SK-N-MC (cell line): ENCODE data around the gene MYL2.

Experiments used
- DNase-seq: peaks from one replicate; pipeline ENCODE4 v3.0.0-alpha.2; 2011; ENCODE audit warnings: low read depth, low spot score
- H3K27ac ChIP-seq: fragments of 200-600 bp; sonication (generic); 2 replicates; pipeline ENCODE4 v1.5.1; 2016; ENCODE audit warnings: mixed run types
- H3K36me3 ChIP-seq: fragments of 200-600 bp; sonication (generic); 2 replicates; pipeline ENCODE4 v1.6.1; 2017; ENCODE audit warnings: antibody characterized with exemption, low read length, mixed read lengths; ENCODE audit not compliant: insufficient read depth
- H3K4me3 ChIP-seq: fragments of 200-600 bp; sonication (generic); 2 replicates; pipeline ENCODE4 v1.5.1; 2016
- H3K9ac ChIP-seq: fragments of 200-600 bp; sonication (generic); 2 replicates; pipeline ENCODE4 v1.8.0; 2017; ENCODE audit warnings: mixed run types, mixed read lengths; ENCODE audit not compliant: insufficient read length
- H3K9me3 ChIP-seq: fragments of 200-600 bp; sonication (generic); 2 replicates; pipeline ENCODE4 v1.6.1; 2017; ENCODE audit warnings: low read depth, mild to moderate bottlenecking, antibody characterized with exemption, low read length, moderate library complexity, mixed read lengths
- EZH2 ChIP-seq: fragments of 200-600 bp; sonication (generic); IDR thresholded peaks from one replicate; pipeline ENCODE4 v1.6.1; 2017; ENCODE audit warnings: antibody characterized with exemption
- FOXP2 ChIP-seq: optimal IDR thresholded peaks from 2 replicates; pipeline ENCODE3; 2011; ENCODE audit warnings: mild to moderate bottlenecking, moderate library complexity; ENCODE audit not compliant: insufficient read depth; ENCODE audit errors: extremely low read length, control extremely low read depth
- POLR2AphosphoS5 ChIP-seq: IDR thresholded peaks from 2 replicates; pipeline ENCODE4 v1.6.1; 2012; ENCODE audit warnings: mild to moderate bottlenecking, low read depth, low read length, borderline replicate concordance

The MYL2 gene

GRCh38 chr12:110943373-110943772 lies 23.0 kb upstream of the MYL2 start:
- TF ChIP-seq FOXP2: no peak
- no peak for TF ChIP-seq EZH2
- TF ChIP-seq POLR2AphosphoS5: no peak
- DNase-seq: no peak
- Histone ChIP-seq H3K9ac (no peak overlapping the region), H3K27ac (no peak overlapping the region), H3K4me3 (no peak overlapping the region), H3K36me3 (no peaks in the 10 kb centered on the region), H3K9me3 (0 out of 2 replicates have a peak, but pooled peaks cover 6% of the 10 kb centered on the region)

GRCh38 chr12:110941391-110941790 lies 21.0 kb upstream of the MYL2 start:
- Histone ChIP-seq H3K27ac (no peak overlapping the region), H3K4me3 (no peak overlapping the region), H3K9me3 (0 out of 2 replicates have a peak, but pooled peaks cover 3% of the 10 kb centered on the region), H3K9ac (no peak overlapping the region), H3K36me3 (no peaks in the 10 kb centered on the region)
- no peak for DNase-seq
- TF ChIP-seq EZH2 (no peak), FOXP2 (no peak), POLR2AphosphoS5 (no peak)

GRCh38 chr12:110940933-110941332 lies 20.6 kb upstream of the MYL2 start:
- Histone ChIP-seq H3K9ac (no peak overlapping the region), H3K36me3 (no peaks in the 10 kb centered on the region), H3K27ac (no peak overlapping the region), H3K9me3 (no peaks in the 10 kb centered on the region), H3K4me3 (no peak overlapping the region)
- no peak for TF ChIP-seq FOXP2
- TF ChIP-seq EZH2: no peak
- no peak for TF ChIP-seq POLR2AphosphoS5
- no peak for DNase-seq

GRCh38 chr12:110940296-110940695 lies 19.9 kb upstream of the MYL2 start:
- TF ChIP-seq FOXP2 (no peak), EZH2 (no peak), POLR2AphosphoS5 (no peak)
- Histone ChIP-seq H3K4me3 (no peak overlapping the region), H3K9me3 (no peaks in the 10 kb centered on the region), H3K27ac (no peak overlapping the region), H3K9ac (no peak overlapping the region), H3K36me3 (no peaks in the 10 kb centered on the region)
- no peak for DNase-seq

- H3K4me3 ChIP-seq: peak overlapping the region; percentile 60
- TF ChIP-seq EZH2 (no peak), POLR2AphosphoS5 (no peak), FOXP2 (no peak)
- no peak for DNase-seq
- H3K9me3 ChIP-seq: no peaks in the 10 kb centered on the region
- no peaks in the 10 kb centered on the region for H3K36me3 ChIP-seq
- H3K27ac ChIP-seq: no peak overlapping the region
- no peak overlapping the region for H3K9ac ChIP-seq
Measured at GRCh38 chr12:110937104-110937641, 16.8 kb upstream of the MYL2 start.

- no peaks in the 10 kb centered on the region for H3K9me3 ChIP-seq
- peak overlapping the region; percentile 42; the same call in 1 of the 2 replicates for H3K27ac ChIP-seq
- peak overlapping the region; percentile 33 for H3K4me3 ChIP-seq
- H3K36me3 ChIP-seq: no peaks in the 10 kb centered on the region
- H3K9ac ChIP-seq: peak overlapping the region; percentile 11
- TF ChIP-seq POLR2AphosphoS5 (no peak), FOXP2 (no peak), EZH2 (no peak)
- DNase-seq: no peak
Measured at GRCh38 chr12:110936367-110937103, 16.2 kb upstream of the MYL2 start.

- no peaks in the 10 kb centered on the region for H3K36me3 ChIP-seq
- H3K9ac ChIP-seq: peak overlapping the region; percentile 11
- no peak for DNase-seq
- TF ChIP-seq EZH2 (no peak), FOXP2 (no peak), POLR2AphosphoS5 (no peak)
- H3K9me3 ChIP-seq: no peaks in the 10 kb centered on the region
- H3K27ac ChIP-seq: no peak overlapping the region
- H3K4me3 ChIP-seq: no peak overlapping the region
Measured at GRCh38 chr12:110935588-110935987, 15.2 kb upstream of the MYL2 start.

- H3K36me3 ChIP-seq: no peaks in the 10 kb centered on the region
- DNase-seq: no peak
- no peak overlapping the region for H3K9ac ChIP-seq
- TF ChIP-seq POLR2AphosphoS5 (no peak), EZH2 (no peak), FOXP2 (no peak)
- H3K9me3 ChIP-seq: no peaks in the 10 kb centered on the region
- no peak overlapping the region for H3K4me3 ChIP-seq
- H3K27ac ChIP-seq: no peak overlapping the region
Measured at GRCh38 chr12:110934093-110934852, 13.9 kb upstream of the MYL2 start.
